Naive thymus-derived CD8-positive, alpha-beta T cell (primary cell): ENCODE measurements around the gene NCAN. TPM values are rescaled to one million over a fixed set of nuclear protein-coding genes. Genes with fewer than 3 reads are reported as not detected.
A peak's percentile ranks its signal among the peaks of the same experiment; 100 is the strongest.

Experiments
- ATAC-seq, 2 donors: fragments of 150-1000 bp; cut with Tn5 transposase in 1 of 2; sonication (Bioruptor Pico), chemical (Tn5 transposase) in 1 of 2; 1 replicate in 1 of 2; 2 replicates in 1 of 2; pipeline ENCODE4 v1.10.0; 2021; ENCODE audit warnings: mild to moderate bottlenecking in 2 of 2, moderate library complexity in 2 of 2
- POLR2A ChIA-PET: fragments of 350-600 bp; sonication (Branson Sonifier 250); formaldehyde crosslinking; loops from one replicate; lab custom pipeline; 2021; ENCODE audit warnings: antibody characterized with exemption; lab: Charles Lee
- DNase-seq, 10 donors: peaks; one replicate each; pipeline versions ENCODE4 v3.0.0 to v3.0.0-alpha.2; 2020 to 2022
- H3K27ac Mint-ChIP-seq, 10 donors: one replicate each; pipeline ENCODE4 v1.8.0; 2020 to 2022; ENCODE audit warnings: mild to moderate bottlenecking in 10 of 10, mixed read lengths in 10 of 10, moderate library complexity in 4 of 10, inconsistent platforms in 1 of 10
- H3K27me3 Mint-ChIP-seq, 5 donors: one replicate each; pipeline ENCODE4 v1.8.0; 2021 to 2022; ENCODE audit warnings: mixed read lengths in 5 of 5
- H3K36me3 Mint-ChIP-seq, 3 donors: one replicate each; pipeline ENCODE4 v1.8.0; 2020 to 2022; ENCODE audit warnings: mixed read lengths in 3 of 3, mild to moderate bottlenecking in 2 of 3, inconsistent platforms in 1 of 3
- H3K4me1 Mint-ChIP-seq, 4 donors: one replicate each; pipeline ENCODE4 v1.8.0; 2021 to 2022; ENCODE audit warnings: mixed read lengths in 4 of 4
- H3K4me3 Mint-ChIP-seq, 10 donors: one replicate each; pipeline ENCODE4 v1.8.0; 2020 to 2022; ENCODE audit warnings: mild to moderate bottlenecking in 10 of 10, mixed read lengths in 10 of 10, moderate library complexity in 6 of 10, inconsistent platforms in 1 of 10
- H3K9me3 Mint-ChIP-seq, 9 donors: one replicate each; pipeline ENCODE4 v1.8.0; 2020 to 2022; ENCODE audit warnings: mixed read lengths in 9 of 9, mild to moderate bottlenecking in 3 of 9, inconsistent platforms in 1 of 9, moderate library complexity in 1 of 9
- polyA plus RNA-seq, 3 donors: library from polyadenylated mRNA; unstranded; fragments of 300-500 nt; fragmentation: Illumina TruSeq; gene quantifications; one replicate each; pipeline ENCODE4 v1.2.3, GENCODE V29; 2021
- total RNA-seq, 8 experiments: library from RNA in 2 of 8; stranded (reverse) in 2 of 8; gene quantifications; one replicate each; pipeline ENCODE4 v1.2.3 and lab custom pipeline; 2021 to 2026

The NCAN gene
- total and polyA plus RNA-seq, 5 experiments from 2014 or later = not detected

DNA sequence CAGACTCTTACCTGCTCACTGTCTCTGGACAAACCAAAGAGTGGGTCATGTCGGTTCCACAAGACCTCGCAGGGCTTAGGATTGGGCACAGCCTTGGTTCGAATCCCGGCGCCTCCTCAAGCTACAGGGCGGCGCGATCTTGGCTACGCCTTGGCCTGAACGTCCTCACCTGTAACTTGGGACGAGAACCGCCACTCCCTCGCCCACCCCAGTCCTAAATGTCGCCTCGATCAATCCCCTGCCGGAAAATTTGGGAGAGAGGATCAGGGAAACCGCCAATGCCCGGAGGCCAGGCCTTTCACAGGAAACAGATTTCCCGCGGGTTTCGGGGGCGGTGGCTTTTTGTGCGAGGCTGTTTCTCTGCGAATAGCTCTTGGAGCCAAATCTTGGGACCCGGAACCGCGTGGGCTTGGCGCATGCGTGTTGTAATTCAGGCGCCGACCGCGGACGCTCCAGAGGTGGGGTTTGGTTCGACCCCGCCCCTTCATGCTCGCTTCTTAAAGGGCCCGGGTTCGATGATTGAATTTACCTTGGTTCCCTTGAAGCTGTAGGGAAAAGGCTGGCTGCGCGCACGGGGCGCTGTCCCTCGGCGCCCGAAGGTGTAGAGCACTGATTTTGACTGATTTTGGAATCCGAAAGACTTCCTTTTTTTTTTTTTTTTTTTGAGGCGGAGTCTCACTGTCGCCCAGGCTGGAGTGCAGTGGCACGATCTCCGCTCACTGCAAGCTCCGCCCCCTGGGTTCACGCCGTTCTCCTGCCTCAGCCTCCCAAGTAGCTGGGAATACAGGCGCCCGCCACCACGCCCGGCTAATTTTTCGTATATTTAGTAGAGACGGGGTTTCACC is 8.5 kb upstream of the NCAN start, which contains the start of gene NR2C2AP:
NR2C2AP (minus strand) TSS at position 403 of the 845 bp plus-strand sequence; CDS start at position 49, 354 bp downstream.
- H3K4me1 Mint-ChIP-seq = peaks cover 17 to 42% (median 34%) of the 10 kb centered on the region in 4 donors
- peak; percentile 95 for ATAC-seq
- peak within 1 kb of the TSS; percentile 89 to 97 (median 92) for H3K4me3 Mint-ChIP-seq
- H3K36me3 Mint-ChIP-seq = peaks cover 0 to 17% (median 4%) of the 10 kb centered on the region in 3 donors
- H3K9me3 Mint-ChIP-seq = no peaks in the 10 kb centered on the region
- POLR2A ChIA-PET = interaction anchor here (0.8 to 2.7 kb wide), 7 partner anchors 9 to 898 kb away, joined by 3 to 52 read pairs (median 5); partner anchors contain the start of genes BORCS8 and RFXANK
- H3K27ac Mint-ChIP-seq = peak within 1 kb of the TSS; percentile 88 to 96 (median 94)
- peak; percentile 85 to 94 (median 88) for DNase-seq
- H3K27me3 Mint-ChIP-seq = peaks cover 0 to 16% (median 4%) of the 10 kb centered on the region in 5 donors

- peaks cover 0 to 16% (median 4%) of the 10 kb centered on the region in 5 donors for H3K27me3 Mint-ChIP-seq
- ATAC-seq (no peak), DNase-seq (no peak)
- POLR2A ChIA-PET = interaction anchor here (1.2 to 2.7 kb wide), 2 partner anchors 12 to 285 kb away, joined by 11 to 52 read pairs; partner anchors contain the start of genes BORCS8 and RFXANK
- H3K27ac Mint-ChIP-seq = peak overlapping the region in 5 of 10 donors; percentile 27 to 67 (median 39)
- H3K9me3 Mint-ChIP-seq = no peaks in the 10 kb centered on the region
- peaks cover 0 to 10% (median 0%) of the 10 kb centered on the region in 3 donors for H3K36me3 Mint-ChIP-seq
- peak overlapping the region; percentile 76 to 97 (median 92) for H3K4me3 Mint-ChIP-seq
- peaks cover 17 to 42% (median 32%) of the 10 kb centered on the region in 4 donors for H3K4me1 Mint-ChIP-seq
Observed at GRCh38 chr19:19204181-19204580, 7.6 kb upstream of the NCAN start.

DNA sequence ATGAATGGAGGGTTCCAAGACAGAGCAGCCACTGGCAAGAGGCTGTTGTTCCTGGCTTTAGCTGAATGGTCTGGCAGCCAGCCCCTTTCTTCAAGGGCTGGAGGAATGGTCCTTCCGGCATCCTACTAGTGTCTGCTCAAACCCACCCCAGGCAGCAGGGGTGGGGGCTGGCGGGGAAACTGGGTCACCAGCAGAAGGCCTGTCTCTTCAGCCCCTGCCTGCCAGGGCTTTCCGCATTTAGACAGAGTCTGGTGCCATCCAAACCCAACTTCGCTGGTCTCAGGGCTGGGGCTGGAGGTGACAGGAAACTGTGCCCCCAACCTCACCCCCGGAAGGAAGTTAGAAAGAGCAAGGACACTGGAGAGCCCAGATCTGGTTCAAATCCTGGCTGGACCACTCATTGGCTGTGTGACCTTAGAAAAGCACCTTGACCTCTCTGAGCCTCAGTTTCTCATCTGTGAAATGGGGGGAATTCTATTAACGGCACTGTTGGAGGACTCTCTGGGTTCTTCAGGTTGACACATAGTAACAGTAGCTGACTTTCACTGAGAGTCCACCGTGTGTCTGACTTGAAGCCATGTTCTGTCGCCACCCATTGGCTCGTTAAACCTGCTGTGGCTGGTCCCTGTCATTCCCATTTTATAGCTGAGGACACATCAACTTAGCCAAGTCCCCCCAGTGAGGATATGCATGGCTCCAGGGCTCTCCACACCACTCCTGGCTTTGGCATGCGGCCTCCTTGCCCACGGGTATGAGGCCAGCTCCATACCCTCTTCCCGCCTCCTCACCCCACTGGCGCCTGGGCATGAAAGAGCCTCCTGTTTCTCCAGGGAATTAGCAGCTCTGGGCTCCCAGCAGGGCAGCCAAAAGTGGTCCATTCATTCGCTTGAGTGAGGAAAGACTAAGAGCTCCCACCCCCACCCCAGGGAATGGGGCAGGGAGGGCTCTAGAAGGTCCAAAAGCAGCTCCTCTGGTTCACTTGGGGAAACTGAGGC is 6.0 kb upstream of the NCAN start:
- H3K9me3 Mint-ChIP-seq = no peaks in the 10 kb centered on the region
- no peak for ATAC-seq
- DNase-seq = no peak
- POLR2A ChIA-PET = interaction anchor here (1.9 kb wide), 1 partner anchor 12 kb away, joined by 9 read pairs; no protein-coding TSS in a partner anchor
- peaks cover 0 to 3% (median 0%) of the 10 kb centered on the region in 3 donors for H3K36me3 Mint-ChIP-seq
- H3K27ac Mint-ChIP-seq = peak overlapping the region in 1 of 10 donors; percentile 13
- peaks cover 2 to 29% (median 9%) of the 10 kb centered on the region in 5 donors for H3K27me3 Mint-ChIP-seq
- peaks cover 17 to 40% (median 32%) of the 10 kb centered on the region in 4 donors for H3K4me1 Mint-ChIP-seq
- H3K4me3 Mint-ChIP-seq = peak overlapping the region in 1 of 10 donors; percentile 4

- Mint-ChIP-seq H3K4me3 (peak overlapping the region in 2 of 10 donors; percentile 26 to 42), H3K9me3 (no peaks in the 10 kb centered on the region), H3K36me3 (no peaks in the 10 kb centered on the region), H3K27me3 (peaks cover 7 to 40% (median 17%) of the 10 kb centered on the region in 5 donors), H3K4me1 (peaks cover 17 to 40% (median 30%) of the 10 kb centered on the region in 4 donors), H3K27ac (peak overlapping the region in 1 of 10 donors; percentile 35)
- no peak for ATAC-seq
- no peak for DNase-seq
- POLR2A ChIA-PET = interaction anchor here (1.9 kb wide), 1 partner anchor 14 kb away, joined by 9 read pairs; no protein-coding TSS in a partner anchor
Observed at GRCh38 chr19:19206938-19207337, 4.8 kb upstream of the NCAN start.

GRCh38 chr19:19207637-19208572 is 3.9 kb upstream of the NCAN start:
- no peaks in the 10 kb centered on the region for H3K36me3 Mint-ChIP-seq
- H3K4me3 Mint-ChIP-seq = no peak overlapping the region
- H3K27me3 Mint-ChIP-seq = peaks cover 7 to 49% (median 25%) of the 10 kb centered on the region in 5 donors
- no peak for ATAC-seq
- POLR2A ChIA-PET = interaction anchor here (0.6 kb wide), 1 partner anchor 906 kb away, joined by 3 read pairs; no protein-coding TSS in a partner anchor
- H3K9me3 Mint-ChIP-seq = no peaks in the 10 kb centered on the region
- peaks cover 14 to 31% (median 20%) of the 10 kb centered on the region in 4 donors for H3K4me1 Mint-ChIP-seq
- peak overlapping the region in 3 of 10 donors; percentile 29 to 41 (median 35) for H3K27ac Mint-ChIP-seq
- no peak for DNase-seq

DNA sequence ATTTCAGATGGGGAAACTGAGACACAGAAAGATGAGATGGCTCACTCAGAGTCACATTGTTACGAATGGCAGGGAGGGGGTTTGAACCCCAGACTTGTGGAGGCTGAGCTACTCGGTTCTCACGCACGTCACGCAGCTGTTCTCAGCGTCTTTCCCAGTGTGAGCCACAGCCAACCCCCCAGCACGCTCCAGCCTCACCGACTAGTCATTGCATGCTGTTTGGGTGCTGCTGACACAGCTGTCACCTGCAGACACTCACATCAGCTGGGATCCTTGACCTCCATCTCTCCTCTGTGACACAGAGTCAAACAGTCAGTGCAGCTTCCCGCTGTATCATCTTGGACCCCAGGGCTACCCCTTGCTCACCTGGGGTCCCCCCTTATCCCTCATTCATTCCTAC is 2.4 kb upstream of the NCAN start:
- no peak overlapping the region for H3K27ac Mint-ChIP-seq
- H3K36me3 Mint-ChIP-seq = peaks cover 0 to 5% (median 0%) of the 10 kb centered on the region in 3 donors
- peaks cover 0 to 2% (median 0%) of the 10 kb centered on the region in 9 donors for H3K9me3 Mint-ChIP-seq
- POLR2A ChIA-PET = no interaction called here
- DNase-seq (no peak), ATAC-seq (no peak)
- H3K4me3 Mint-ChIP-seq = no peak overlapping the region
- peaks cover 19 to 64% (median 39%) of the 10 kb centered on the region in 5 donors for H3K27me3 Mint-ChIP-seq
- peaks cover 15 to 22% (median 17%) of the 10 kb centered on the region in 4 donors for H3K4me1 Mint-ChIP-seq

DNA sequence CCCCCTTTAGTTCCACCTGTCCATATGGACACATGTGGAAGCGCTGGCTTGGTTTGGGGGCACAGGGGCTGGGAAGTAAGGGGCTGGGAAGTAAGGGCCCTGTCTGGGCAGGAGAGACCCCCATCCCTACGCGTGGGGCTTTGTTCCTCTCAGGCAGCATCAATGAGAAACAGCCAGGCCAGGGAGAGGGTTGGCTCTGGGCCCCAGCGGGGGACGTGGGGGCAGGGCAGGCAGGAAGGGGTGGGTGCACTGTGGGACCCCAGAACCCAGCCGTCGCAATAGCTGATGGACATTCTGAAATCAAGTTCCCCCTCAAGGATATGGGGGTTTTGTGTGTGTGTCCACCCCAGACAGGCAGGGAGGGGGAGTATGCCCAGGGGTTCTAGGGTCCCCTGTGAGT is 1.2 kb downstream of the NCAN start:
- Mint-ChIP-seq H3K27me3 (peaks cover 28 to 73% (median 43%) of the 10 kb centered on the region in 5 donors), H3K9me3 (peaks cover 0 to 2% (median 0%) of the 10 kb centered on the region in 9 donors), H3K4me1 (peaks cover under 1 to 5% (median 2%) of the 10 kb centered on the region in 4 donors), H3K4me3 (no peak overlapping the region), H3K27ac (no peak overlapping the region), H3K36me3 (peaks cover 0 to 5% (median 0%) of the 10 kb centered on the region in 3 donors)
- DNase-seq (no peak), ATAC-seq (no peak)
- POLR2A ChIA-PET = no interaction called here

DNA sequence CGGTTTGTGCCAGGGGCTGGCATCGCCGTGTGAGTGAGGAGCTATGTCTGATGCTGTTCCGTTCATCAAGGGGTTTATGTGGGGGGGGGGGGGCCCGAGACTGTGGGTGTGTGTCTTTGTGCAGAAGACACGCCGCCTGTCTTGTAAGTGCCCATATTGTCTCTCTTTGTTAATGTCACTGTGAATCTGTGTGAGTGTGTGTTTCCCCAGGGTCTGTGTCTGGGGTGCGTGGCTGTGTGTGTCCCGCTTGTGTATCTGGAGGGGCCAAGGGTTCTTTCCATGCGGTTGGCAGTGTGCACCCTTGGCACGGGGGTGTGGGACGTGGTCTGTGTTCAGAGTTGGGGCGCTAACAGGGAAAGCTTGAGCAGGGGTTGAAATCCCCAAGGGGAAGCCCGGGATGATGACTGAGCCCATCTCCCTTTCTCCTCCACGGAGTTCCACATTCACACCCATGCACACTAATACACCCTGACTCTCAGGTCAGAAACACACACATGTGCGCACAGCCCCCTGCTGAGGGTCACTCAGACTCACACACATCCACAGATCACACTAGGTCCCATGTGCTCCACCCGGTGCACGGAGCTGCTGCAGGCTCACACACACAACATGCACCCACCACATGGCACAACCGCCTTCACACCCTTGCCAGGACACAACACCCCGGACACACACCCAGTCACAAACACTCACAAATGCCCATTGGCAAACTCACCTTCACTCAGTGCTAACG is 1.8 kb downstream of the NCAN start:
- no peak overlapping the region for H3K4me3 Mint-ChIP-seq
- POLR2A ChIA-PET = no interaction called here
- peaks cover 0 to 5% (median 0%) of the 10 kb centered on the region in 3 donors for H3K36me3 Mint-ChIP-seq
- DNase-seq (no peak), ATAC-seq (no peak)
- peaks cover 0 to 2% (median 0%) of the 10 kb centered on the region in 9 donors for H3K9me3 Mint-ChIP-seq
- H3K27me3 Mint-ChIP-seq = peaks cover 28 to 73% (median 43%) of the 10 kb centered on the region in 5 donors
- no peak overlapping the region for H3K27ac Mint-ChIP-seq
- H3K4me1 Mint-ChIP-seq = peaks cover 0 to 5% (median 2%) of the 10 kb centered on the region in 4 donors

DNA sequence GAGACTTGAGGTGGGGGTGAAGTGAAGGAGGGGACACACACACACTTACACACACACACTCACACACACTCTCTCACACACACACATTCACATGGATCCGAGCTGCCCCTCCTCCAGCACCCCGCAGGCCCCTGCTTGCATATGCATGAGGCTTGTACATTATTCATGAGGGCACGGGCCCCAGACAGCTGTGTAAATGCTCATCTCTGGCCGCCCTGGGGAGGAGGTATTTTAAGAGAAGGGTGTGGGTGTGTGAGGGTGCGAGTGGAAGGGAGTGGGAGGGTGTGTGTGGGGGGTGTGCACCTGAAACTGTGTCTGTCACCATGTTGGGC is 2.4 kb downstream of the NCAN start:
- DNase-seq (no peak), ATAC-seq (no peak)
- Mint-ChIP-seq H3K4me3 (no peak overlapping the region), H3K27me3 (peaks cover 28 to 73% (median 43%) of the 10 kb centered on the region in 5 donors), H3K4me1 (peaks cover 0 to 5% (median 2%) of the 10 kb centered on the region in 4 donors), H3K27ac (no peak overlapping the region), H3K36me3 (peaks cover 0 to 5% (median 0%) of the 10 kb centered on the region in 3 donors), H3K9me3 (peaks cover 0 to 2% (median 0%) of the 10 kb centered on the region in 9 donors)
- POLR2A ChIA-PET = no interaction called here

DNA sequence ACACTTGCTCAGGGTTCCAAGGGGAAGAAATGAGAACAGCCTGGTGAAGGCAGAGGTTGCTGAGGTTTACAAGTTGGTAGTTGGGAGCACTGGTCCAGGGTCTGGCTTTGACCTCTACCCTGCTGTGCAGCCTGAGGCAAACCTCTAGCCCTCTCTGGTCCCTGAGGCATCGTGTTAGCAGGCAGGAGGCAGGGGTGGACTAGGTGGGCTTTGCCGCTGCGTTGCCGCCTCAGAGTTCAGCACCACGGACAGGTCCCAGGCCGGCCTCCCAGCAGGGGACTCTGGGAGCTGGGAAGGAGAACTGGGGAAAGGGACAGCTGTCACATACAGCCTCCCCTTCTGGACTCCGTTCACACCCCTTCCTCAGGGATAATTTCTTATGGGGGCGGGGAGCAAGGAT is 3.1 kb downstream of the NCAN start:
- Mint-ChIP-seq H3K27me3 (peaks cover 28 to 66% (median 39%) of the 10 kb centered on the region in 5 donors), H3K36me3 (peaks cover 0 to 5% (median 0%) of the 10 kb centered on the region in 3 donors), H3K4me1 (peaks cover 0 to 5% (median 2%) of the 10 kb centered on the region in 4 donors), H3K27ac (peak overlapping the region in 1 of 10 donors; percentile 8), H3K4me3 (no peak overlapping the region), H3K9me3 (peaks cover 0 to 2% (median 0%) of the 10 kb centered on the region in 9 donors)
- DNase-seq (peak in 4 of 10 donors; percentile 26 to 48 (median 29)), ATAC-seq (peak; percentile 32 to 33)
- POLR2A ChIA-PET = no interaction called here
